Right lobe of liver (tissue), 6 donors: ENCODE data around the gene PCDH15. TPM values are rescaled to one million over a fixed set of nuclear protein-coding genes. Genes with fewer than 3 reads are reported as not detected.

Experiments used
- ATAC-seq, 4 donors: fragments of 200-7000 bp; cut with Tn5 transposase; one replicate each; pipeline ENCODE4 v1.9.1; 2020; ENCODE audit warnings: mild to moderate bottlenecking in 4 of 4, moderate library complexity in 4 of 4
- DNase-seq, 3 donors: peaks; one replicate each; pipeline ENCODE4 v3.0.0-alpha.2; 2020
- H3K27ac ChIP-seq, 3 donors: fragments of 200-600 bp; one replicate each; pipeline ENCODE4 v1.8.0; 2022
- H3K27me3 ChIP-seq, 2 donors: fragments of 200-600 bp; one replicate each; pipeline ENCODE4 v1.8.0; 2022
- H3K36me3 ChIP-seq, 4 donors: fragments of 200-600 bp; sonication (generic) in 1 of 4; one replicate each; pipeline versions ENCODE4 v1.5.1 to v1.8.0; 2017 to 2022; ENCODE audit warnings: control low read depth in 1 of 4
- H3K4me1 ChIP-seq, 4 donors: fragments of 200-600 bp; sonication (generic) in 1 of 4; one replicate each; pipeline versions ENCODE4 v1.5.1 to v1.8.0; 2017 to 2022; ENCODE audit warnings: control low read depth in 1 of 4
- H3K4me3 ChIP-seq, 3 donors: fragments of 200-600 bp; one replicate each; pipeline ENCODE4 v1.8.0; 2022
- H3K9me3 ChIP-seq, 4 donors: fragments of 200-600 bp; sonication (generic) in 1 of 4; one replicate each; pipeline versions ENCODE4 v1.5.1 to v1.8.0; 2017 to 2022; ENCODE audit warnings: control low read depth in 1 of 4
- POLR2A ChIP-seq: fragments of 450-650 bp; IDR thresholded peaks from one replicate; pipeline ENCODE4 v1.6.1; 2017; ENCODE audit warnings: antibody characterized with exemption, mild to moderate bottlenecking
- WGBS: methylation state at CpG from one replicate; pipeline ENCODE4 v1.1.6; 2018; ENCODE audit warnings: low coverage, low lambda C conversion rate; ENCODE audit not compliant: insufficient coverage; ENCODE audit errors: missing lambda C conversion rate; 5-methylcytosine and 5-hydroxymethylcytosine counted together
- intact Hi-C, 2 donors: fragments of 100-400 bp; cut with DNase I; formaldehyde crosslinking; loops; one replicate each; pipeline versions ENCODE4 v1.11.2 to v1.14.1; 2022
- total RNA-seq, 6 experiments: library from RNA; depleted of rRNA in 2 of 6; stranded (reverse); fragments of >200 nt in 2 of 6; fragmentation: NEBNext Ultra II Directional in 3 of 6; extraction: Animal tissue kit (Norgen Biotek cat#: 25700) in 3 of 6; gene quantifications; one replicate each; pipeline versions ENCODE4 v1.1.0 to v1.2.4, GENCODE V29; 2016 to 2023
- TF ChIP-seq, protein P1 (sequence below), 4 donors: fragments of 200-600 bp in 3 of 4; fragments of 450-650 bp in 1 of 4; IDR thresholded peaks; one replicate each; pipeline versions ENCODE4 v1.5.1 to v1.8.0; 2016 to 2022; ENCODE audit warnings: antibody characterized with exemption in 4 of 4, mild to moderate bottlenecking in 2 of 4
- donor health status: DM: no; HTN: yes; CAD: no.
- donor health status: DM: no; HTN: no; CAD: no.
- donor health status: DM: no; HTN: no; CAD: no.
- donor health status: DM: no; HTN: yes; CAD: no.
- donor health status: DM: no; HTN: yes; CAD: no.

The PCDH15 gene
- total RNA-seq, 6 experiments from 2014 or later = not detected

DNA sequence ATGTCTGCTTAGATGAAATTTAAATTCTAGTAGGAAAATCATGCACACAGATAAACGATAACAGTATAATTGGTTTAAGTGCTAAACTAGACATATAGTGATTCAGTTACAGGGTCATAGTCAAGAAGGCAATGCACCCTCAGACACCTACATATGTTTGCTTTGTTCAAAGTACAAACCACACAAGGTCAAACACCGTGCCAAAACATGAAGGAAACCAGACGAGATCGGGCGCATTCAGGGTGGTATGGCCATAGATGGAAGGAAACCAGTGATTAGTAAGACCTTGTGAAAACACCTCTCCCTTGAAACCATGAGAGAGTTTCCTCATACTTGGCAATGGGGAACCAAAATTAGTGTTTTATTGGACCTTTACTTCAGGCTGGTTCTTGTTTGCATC, 906.9 kb downstream of the PCDH15 start:
- intact Hi-C loops = no loop called here
- no peaks in the 10 kb centered on the region for H3K27me3 ChIP-seq
- no peak for TF ChIP-seq POLR2A
- TF ChIP-seq, protein P1, sequence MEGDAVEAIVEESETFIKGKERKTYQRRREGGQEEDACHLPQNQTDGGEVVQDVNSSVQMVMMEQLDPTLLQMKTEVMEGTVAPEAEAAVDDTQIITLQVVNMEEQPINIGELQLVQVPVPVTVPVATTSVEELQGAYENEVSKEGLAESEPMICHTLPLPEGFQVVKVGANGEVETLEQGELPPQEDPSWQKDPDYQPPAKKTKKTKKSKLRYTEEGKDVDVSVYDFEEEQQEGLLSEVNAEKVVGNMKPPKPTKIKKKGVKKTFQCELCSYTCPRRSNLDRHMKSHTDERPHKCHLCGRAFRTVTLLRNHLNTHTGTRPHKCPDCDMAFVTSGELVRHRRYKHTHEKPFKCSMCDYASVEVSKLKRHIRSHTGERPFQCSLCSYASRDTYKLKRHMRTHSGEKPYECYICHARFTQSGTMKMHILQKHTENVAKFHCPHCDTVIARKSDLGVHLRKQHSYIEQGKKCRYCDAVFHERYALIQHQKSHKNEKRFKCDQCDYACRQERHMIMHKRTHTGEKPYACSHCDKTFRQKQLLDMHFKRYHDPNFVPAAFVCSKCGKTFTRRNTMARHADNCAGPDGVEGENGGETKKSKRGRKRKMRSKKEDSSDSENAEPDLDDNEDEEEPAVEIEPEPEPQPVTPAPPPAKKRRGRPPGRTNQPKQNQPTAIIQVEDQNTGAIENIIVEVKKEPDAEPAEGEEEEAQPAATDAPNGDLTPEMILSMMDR (IDR thresholded peaks at IDR 0.05) = no peak
- 26% methylated on average over 5 of the region's 5 CpGs for WGBS
- ATAC-seq (no peak), DNase-seq (no peak)
- H3K27ac ChIP-seq = no peak overlapping the region
- no peak overlapping the region for H3K4me3 ChIP-seq
- H3K9me3 ChIP-seq = no peaks in the 10 kb centered on the region
- no peaks in the 10 kb centered on the region for H3K36me3 ChIP-seq
- no peaks in the 10 kb centered on the region for H3K4me1 ChIP-seq

DNA sequence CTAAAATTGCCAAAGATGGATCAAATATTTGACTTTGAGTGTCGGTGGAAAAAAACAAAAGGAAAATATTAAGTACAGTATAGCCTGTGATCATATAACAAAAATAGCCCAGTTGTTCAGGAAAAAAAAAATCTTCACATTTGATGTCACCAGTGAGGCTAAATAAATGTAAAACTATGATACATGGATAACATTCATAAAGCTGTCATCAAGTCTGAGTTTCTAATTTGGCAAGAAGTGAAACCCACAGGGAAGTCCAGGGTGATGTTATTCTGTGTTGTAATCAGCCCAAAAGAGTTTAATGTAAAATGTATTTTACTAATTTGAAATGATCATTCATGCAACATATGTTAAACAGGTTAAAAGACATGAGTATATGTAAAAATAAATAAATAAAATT, 908.0 kb downstream of the PCDH15 start:
- no peak for TF ChIP-seq POLR2A
- TF ChIP-seq, protein P1 (IDR thresholded peaks at IDR 0.05) = no peak
- Histone ChIP-seq H3K27ac (no peak overlapping the region), H3K27me3 (no peaks in the 10 kb centered on the region), H3K36me3 (no peaks in the 10 kb centered on the region), H3K4me3 (no peak overlapping the region), H3K4me1 (no peaks in the 10 kb centered on the region), H3K9me3 (no peaks in the 10 kb centered on the region)
- DNase-seq = no peak
- 93% methylated on average over 1 of the region's 1 CpG for WGBS
- ATAC-seq = no peak
- intact Hi-C loops = no loop called here

DNA sequence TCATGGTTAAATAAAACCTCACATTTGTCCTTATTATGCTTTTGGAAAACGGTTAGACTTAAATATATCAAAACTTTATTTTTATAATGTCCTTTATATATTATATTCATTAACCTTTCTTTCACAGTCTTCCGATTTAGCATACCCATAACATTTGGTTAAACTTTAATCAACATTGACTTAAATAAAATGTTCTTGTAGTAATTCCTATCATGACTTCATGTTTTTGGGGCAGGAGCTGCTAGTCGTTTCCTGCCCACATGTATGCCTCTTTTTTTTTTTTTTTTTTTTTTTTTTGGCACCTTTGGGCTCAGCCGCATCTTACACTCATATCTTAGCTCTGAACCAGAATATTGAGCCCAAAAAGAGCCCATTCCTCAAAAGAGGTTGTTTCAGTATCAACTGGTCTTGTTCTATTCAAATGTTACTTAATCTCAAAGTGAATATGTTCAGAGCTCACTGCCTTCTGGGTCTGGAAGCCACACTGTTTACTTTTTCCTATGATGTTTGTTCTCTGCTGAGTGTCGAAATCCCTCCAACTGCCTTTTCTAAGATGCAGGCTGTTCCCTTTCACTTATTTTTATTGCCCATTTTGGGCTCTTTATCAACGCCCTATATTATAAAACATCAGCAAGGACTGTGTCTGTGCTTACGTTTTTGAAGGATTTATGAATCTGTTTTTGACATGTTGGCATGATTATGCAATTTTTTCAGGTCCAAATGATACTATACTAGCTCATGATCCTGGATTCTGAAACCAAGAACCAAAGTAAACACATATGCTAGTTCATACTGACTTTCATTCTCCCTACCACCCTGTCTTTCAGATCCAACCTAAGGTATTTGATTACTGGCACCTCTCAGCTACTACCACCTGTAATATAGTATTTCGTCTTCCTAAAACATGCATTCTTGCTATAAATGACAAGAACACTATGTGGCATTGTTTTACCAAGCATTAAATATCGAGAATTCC, 914.4 kb downstream of the PCDH15 start:
- WGBS = 22% methylated on average over 9 of the region's 9 CpGs
- Histone ChIP-seq H3K27ac (peak overlapping the region in 2 of 3 donors; percentile 4 to 63), H3K4me3 (peak overlapping the region in 1 of 3 donors; percentile 19), H3K4me1 (peaks cover 0 to 12% (median 0%) of the 10 kb centered on the region in 4 donors), H3K36me3 (no peaks in the 10 kb centered on the region), H3K27me3 (no peaks in the 10 kb centered on the region), H3K9me3 (no peaks in the 10 kb centered on the region)
- ATAC-seq (peak; percentile 99 to 100 (median 99)), DNase-seq (peak in 1 of 3 donors; percentile 50)
- intact Hi-C loops = no loop called here
- TF ChIP-seq POLR2A = no peak
- TF ChIP-seq, protein P1 (IDR thresholded peaks at IDR 0.05) = no peak

DNA sequence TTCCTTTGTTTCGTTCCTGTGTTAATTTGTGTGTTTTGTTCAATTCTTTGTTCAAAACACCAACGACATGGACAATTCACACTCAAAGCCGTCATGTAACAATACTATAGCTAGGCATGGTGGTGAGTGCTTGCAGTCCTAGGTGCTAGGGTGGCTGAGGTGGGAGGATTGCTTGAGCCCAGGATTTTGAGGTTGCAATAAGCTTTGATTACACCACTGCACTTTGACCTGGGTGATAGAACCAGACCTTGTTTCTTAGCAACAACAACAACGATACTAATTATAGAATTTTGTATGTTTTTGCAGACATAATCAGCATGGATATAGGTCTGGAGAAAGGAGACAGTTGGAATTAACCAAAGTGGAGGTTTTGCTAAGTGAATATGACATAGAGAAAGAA, 936.2 kb downstream of the PCDH15 start:
- DNase-seq (no peak), ATAC-seq (peak; percentile 43 to 78 (median 56))
- no peaks in the 10 kb centered on the region for H3K9me3 ChIP-seq
- no peak overlapping the region for H3K27ac ChIP-seq
- H3K4me1 ChIP-seq = no peaks in the 10 kb centered on the region
- intact Hi-C loops = no loop called here
- no peak overlapping the region for H3K4me3 ChIP-seq
- 65% methylated on average over 4 of the region's 4 CpGs for WGBS
- no peaks in the 10 kb centered on the region for H3K27me3 ChIP-seq
- TF ChIP-seq, protein P1 (IDR thresholded peaks at IDR 0.05) = no peak
- TF ChIP-seq POLR2A = no peak
- no peaks in the 10 kb centered on the region for H3K36me3 ChIP-seq
